GM21786 (cell line): ENCODE results near the gene ARID5B.

Source experiments
- ATAC-seq: cut with Tn5 transposase; IDR thresholded peaks from one replicate; pipeline ENCODE4 v1.9.1; 2021; ENCODE audit not compliant: unreplicated experiment

The ARID5B gene

GRCh38 chr10:62045765-62046521 is 144.4 kb downstream of the ARID5B start:
- no peak for ATAC-seq

DNA sequence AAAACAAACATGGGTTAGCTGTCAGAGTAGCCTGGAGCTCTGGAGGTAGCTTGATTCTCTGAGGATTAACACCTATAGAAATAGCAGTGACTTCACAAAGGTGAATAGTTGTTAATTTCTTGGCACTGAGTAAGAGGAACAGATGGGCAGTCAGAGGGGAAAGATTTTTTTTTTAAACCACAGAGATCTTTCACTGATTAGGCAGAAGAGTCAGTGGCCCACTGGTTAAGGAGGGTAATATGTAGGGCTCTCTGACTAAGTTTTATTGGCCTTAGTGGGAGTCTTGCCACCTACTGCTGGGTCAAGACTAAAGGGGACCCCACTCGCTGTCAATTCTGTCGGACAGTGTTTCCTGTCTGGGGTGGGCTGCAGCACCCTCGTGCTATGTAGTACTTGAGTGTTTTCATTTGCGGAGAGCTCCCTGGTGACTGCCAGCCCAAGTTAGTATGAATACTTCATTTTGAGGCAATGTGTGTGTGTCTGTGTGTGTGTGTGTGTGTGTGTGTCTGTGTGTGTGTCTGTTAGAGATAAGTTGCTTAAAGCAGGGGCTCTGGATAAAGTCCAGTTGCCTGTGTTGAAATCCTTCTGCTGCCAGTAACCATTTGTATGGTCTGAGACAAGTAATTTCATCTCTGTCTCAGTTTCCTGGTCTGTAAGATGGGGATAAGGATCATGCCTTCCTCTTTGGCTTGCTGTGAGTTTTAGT is 145.2 kb downstream of the ARID5B start:
- peak; percentile 51 for ATAC-seq

- ATAC-seq, result no peak
These were observed 145.9 kb downstream of the ARID5B start for GRCh38 chr10:62047228-62047892.

- ATAC-seq, result no peak
These were observed 146.5 kb downstream of the ARID5B start for GRCh38 chr10:62047960-62048383.

DNA sequence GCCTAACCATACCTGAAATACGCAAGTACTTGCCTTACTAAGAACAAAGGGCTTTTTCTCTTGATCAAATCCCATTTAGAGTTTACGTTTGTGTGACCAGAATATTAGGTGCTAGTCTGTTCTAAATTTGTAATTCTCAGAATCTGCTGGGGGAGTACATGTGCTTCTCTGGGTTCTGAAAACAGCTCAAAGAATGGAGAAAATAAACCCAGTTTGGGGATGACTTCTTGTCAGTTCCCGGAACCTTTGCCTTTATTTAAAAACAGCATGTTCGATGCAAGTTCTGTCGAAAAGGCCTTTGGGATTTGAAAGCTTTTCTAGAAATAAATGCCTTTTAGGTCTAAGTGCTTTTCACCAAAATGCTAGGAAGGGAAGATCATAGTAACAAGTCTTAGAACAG is 147.0 kb downstream of the ARID5B start:
- no peak for ATAC-seq

DNA sequence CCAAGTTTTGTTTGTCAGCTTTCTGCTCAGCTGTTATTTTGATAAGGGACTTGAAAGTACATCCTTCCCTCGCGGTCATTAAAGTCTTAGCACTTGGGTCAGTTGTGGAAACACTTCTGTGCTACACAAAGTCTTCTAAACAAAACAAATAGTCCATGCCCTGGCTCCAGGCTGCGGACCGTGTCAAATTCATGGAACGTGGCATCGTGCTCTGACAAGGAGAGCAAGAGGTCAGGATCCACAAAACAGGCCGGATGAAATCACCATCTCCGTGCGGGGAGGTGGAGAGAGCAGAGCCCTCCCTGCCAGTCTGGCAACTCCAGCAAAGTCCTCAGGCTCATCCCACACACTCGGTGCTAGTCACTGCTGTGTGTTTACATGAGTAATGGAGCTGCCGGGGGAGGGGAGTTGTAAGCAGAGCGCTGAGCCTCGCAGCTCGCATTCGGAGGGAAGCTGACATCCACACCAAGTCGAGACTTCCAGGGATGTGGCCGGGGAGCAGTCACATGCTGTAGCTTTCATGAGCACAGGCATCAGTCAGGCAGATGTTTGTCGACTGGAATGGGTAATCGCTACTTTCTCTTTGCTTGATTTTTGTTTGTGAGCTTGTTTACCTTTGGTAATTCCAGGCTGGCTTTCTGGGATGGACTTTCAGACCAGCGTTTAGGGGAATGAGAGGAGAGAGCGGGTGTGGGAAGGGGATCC is 147.6 kb downstream of the ARID5B start:
- no peak for ATAC-seq

DNA sequence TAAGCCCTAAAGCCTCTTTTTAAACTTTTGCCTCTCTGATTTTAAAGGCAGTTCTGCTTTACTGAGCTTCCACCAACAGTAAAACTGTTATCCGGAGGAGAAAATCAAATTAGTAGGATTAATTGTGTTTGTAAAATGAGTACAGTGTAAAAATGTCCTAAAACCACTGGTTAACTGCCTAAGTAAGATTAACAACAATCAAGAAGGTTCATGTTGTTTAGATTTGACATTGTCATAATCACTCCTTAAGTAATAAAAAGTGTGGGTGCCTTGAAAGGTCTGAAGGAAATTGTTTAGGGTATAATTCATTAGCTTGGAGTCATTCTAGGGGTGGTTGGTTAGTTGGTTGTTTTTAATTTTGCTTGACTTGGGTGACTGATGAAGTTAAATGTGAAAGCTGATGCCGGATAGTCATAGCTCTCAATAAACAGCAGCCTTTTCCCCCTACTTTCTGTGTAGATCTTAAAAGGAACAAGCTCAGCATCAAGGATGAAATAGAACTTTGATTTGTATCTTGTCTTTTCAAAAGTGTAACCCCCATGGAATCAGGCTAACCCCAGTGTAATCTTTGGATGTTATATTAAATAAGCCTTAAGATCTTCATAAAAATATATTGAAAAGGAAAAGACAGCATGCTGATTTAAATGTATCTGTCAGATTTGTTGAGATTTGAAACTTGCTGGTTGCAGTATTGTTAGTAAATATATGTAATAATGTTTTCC is 148.3 kb downstream of the ARID5B start:
- ATAC-seq, result no peak

- no peak for ATAC-seq
These were observed 148.9 kb downstream of the ARID5B start for GRCh38 chr10:62050346-62050892.

GRCh38 chr10:62050893-62051433 is 149.5 kb downstream of the ARID5B start:
- peak; percentile 52 for ATAC-seq

DNA sequence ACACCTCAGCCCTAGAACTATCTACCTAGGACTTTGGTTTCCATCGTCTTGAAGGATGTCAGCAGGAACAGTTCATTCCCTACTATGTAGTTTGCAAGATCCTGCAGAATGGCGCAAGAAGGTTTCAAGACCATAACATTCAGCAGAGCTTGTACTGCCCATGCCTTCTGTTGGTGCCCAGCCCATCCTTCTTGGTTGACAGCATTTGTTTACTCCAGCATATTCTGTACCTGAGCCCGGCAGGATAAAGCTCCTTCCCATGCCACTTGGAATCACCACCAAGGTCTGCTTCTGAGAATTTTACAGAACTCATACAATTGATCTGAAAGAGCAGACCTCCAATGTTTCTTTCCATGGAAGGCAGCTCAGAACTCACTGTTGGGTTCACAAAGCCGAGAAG is 150.8 kb downstream of the ARID5B start:
- ATAC-seq, result no peak

DNA sequence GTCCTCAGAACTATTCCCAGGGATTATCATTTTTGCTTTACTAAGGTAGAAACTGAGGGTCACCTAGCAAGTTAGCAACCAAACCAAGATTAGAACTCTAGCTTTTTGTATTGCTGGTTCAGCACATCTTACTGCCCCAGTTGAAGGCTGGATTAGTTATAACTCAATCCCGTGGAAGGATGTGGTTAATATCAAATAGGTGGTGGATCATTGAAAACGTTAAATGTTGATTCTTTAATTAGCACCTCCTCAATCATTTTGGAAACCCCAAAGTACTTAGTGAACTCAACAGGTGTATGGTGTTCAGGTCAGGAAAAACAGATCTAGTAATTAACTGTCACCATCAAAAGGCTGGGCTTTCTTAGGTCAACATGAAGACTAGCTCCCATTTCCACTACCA is 152.4 kb downstream of the ARID5B start:
- ATAC-seq, result no peak

GRCh38 chr10:62054408-62054807 is 152.9 kb downstream of the ARID5B start:
- peak; percentile 27 for ATAC-seq

GRCh38 chr10:62054830-62055229 is 153.3 kb downstream of the ARID5B start:
- ATAC-seq, result no peak

GRCh38 chr10:62056219-62056618 is 154.7 kb downstream of the ARID5B start:
- no peak for ATAC-seq

GRCh38 chr10:62056698-62057097 is 155.2 kb downstream of the ARID5B start:
- ATAC-seq, result no peak

DNA sequence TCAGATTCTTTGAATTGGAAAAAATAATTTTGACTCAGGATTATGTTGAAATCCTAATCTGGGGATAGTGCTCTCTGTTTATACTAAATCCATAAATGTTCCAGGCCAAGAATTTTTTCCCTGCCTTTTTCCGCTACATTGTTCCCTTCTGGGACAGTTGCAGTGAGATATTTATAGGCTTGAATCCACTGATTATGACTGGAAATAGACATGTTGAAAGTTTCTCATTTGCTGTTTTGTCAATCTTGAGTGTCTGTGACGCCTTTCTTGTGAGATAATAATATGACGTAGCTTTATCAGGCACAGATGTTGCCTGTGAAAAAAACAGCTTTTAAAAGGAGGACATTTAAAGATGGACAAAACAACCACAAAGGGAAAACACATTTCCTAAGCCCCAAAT is 155.9 kb downstream of the ARID5B start:
- ATAC-seq, result no peak

- ATAC-seq, result no peak
These were observed 156.4 kb downstream of the ARID5B start for GRCh38 chr10:62057850-62058249.

- ATAC-seq, result no peak
These were observed 157.0 kb downstream of the ARID5B start for GRCh38 chr10:62058476-62058875.

DNA sequence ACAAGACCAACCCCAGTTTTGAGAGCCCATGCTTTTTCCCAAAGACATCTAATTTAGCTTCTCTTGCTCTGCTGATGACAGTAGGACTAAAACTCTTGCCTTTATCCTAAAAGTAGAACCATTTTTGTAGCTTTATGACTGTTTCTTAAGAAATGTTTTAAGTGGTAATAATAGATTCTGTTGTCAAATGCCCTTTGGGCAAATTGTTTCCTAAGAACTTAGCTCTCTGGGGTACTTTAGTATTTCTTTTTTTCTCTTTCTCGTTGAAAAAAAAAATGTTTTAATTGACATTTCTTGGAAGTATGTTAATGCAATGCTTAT is 157.4 kb downstream of the ARID5B start:
- no peak for ATAC-seq

GRCh38 chr10:62059217-62059920 is 157.9 kb downstream of the ARID5B start:
- ATAC-seq, result no peak
